HG03280 (cell line): Measurements from ENCODE around the gene TOM1L1.

ENCODE experiments used
- ATAC-seq: cut with Tn5 transposase; IDR thresholded peaks from one replicate; pipeline ENCODE4 v1.9.1; 2021; ENCODE audit warnings: mild to moderate bottlenecking, moderate library complexity; ENCODE audit not compliant: unreplicated experiment

The TOM1L1 gene

DNA sequence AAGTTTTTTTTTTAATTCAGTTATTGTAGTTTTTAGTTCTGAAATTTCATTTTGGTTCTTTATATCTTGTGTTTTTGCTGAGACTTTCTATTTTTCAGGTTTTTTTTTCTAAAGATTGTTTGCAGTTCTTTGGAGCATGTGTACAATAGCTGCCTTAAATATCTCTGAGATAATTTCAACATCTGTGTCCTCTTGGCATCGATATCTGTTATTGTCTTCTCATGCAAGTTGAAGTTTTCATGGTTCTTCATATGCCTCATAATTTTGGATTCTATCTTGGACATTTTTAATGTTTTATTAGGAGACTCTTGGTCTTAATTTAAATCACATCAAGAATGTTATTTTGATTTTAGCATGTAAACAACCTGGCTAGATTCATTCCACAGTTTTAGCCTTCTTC lies 45.0 kb downstream of the TOM1L1 start:
- ATAC-seq = no peak

DNA sequence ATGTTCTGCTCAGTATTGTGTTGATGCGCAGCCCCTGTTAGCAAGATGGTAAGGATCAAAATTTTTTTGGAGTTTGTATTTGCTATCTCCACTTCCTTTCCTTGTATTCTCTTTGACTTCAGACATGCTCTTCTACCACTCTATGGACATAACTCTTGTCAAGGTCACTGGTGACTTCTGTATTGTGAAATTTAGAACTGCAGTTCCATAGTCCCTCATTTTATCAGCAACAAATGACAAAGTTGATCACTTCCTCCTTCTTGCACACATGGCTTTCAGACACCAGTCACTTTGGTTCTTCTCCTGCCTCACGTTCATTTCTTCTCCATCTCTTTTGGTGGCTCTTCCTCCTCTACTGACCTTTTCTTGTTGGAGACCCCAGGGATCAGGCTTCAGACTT lies 46.7 kb downstream of the TOM1L1 start:
- no peak for ATAC-seq

DNA sequence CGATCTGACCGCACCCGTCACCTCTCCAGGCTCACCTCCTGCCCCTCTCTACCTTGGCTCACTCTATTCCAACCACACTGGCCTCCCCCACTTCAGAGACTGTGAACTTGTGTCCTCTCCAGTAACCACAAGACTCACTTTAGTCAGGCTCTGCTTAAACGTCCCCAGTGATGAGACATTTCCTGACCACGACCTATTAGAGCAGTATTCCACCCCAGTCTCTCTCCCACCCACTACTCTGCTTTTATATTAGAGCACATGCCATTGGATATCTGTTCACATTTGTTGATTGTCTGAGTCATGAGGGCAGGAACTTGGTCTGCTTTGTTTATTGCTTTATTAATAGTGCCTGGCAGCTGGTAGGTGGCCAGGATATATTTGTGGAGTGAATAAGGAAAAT lies 47.7 kb downstream of the TOM1L1 start:
- no peak for ATAC-seq

DNA sequence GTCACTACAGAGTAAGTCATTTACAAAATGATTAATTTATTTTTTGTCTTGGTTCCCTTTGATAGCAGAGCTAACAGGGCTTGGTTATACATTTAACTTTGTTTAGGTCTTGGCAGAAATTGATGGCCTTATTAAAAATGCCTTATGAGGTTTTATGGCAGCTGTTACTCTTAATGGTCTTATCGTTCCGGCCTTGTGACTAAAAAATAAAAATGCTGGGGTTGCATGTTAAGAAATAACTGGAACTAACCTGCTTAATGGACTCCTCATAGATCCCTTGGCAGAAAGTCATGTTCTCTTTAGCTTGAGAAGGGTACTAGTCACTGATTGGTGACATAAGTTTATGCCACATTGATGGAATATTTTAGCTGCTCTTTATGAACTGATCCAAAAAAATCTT lies 49.5 kb downstream of the TOM1L1 start:
- no peak for ATAC-seq

DNA sequence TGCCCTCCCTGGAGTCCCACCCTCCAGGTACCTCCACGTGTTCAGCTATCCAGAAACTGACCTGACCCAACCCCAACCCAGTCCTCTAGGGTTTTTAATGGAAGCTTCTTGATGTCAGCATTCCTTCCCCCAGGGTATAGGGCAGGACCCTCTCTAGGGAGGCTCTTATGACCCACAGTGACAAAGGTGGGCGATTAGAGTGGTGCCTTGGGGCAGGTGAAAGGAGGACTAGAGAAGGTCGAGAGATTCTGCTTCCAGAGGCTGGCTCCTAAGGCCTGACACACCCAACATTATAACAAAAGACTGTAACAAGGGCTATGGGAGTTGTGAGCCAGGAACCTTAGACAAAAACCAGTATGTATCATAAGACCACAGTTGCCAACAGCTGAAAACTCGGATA lies 50.6 kb downstream of the TOM1L1 start:
- no peak for ATAC-seq

DNA sequence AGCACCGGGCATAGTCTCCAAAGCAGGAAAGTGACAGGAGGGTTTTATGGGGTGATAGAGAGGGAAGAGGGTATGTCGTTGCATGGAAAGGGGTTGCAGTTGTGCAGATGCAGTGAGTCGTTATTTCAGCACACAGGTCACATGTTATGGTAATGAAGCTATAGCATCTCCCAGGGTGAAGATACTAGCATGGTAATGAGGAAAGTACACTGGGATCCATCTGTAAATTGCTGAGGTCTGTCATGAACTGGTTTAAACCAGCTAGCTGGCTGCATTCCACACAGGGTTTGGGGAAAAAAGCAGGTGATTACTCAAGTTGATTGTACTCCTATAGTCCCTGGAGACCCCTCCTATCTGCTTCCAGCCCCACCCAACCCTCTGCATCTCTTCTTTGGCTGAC lies 56.1 kb downstream of the TOM1L1 start:
- no peak for ATAC-seq

DNA sequence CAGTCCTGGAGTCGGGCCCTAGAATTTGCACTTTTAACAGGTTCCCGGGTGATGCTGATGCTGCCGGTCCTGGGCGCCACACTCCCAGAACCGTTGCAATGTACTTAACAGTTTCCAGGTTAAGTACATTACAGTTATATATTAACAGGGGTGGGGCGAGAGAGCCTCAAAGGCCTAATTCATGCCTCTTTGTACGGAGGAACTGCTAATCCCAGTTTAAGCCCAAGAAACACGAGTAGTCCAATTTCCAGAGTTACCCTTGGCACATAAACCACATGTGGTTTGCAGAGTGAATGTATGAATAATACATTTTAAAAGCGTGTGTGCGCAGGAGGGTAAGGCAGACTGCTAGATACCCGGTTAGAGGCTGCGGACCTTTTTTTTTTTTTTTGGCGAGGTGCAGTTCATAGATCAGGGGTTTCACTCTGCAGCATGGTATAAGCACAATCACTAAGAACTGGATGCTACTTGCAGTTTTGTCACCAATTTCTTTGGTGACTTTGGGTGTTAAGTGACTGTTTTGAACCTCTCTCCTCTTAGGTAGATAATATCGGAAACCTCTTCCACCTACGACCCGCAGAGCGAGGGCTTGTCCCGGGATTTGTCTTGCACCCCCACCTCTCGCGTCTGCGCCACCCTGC lies 67.1 kb downstream of the TOM1L1 start:
- ATAC-seq = peak; percentile 20

DNA sequence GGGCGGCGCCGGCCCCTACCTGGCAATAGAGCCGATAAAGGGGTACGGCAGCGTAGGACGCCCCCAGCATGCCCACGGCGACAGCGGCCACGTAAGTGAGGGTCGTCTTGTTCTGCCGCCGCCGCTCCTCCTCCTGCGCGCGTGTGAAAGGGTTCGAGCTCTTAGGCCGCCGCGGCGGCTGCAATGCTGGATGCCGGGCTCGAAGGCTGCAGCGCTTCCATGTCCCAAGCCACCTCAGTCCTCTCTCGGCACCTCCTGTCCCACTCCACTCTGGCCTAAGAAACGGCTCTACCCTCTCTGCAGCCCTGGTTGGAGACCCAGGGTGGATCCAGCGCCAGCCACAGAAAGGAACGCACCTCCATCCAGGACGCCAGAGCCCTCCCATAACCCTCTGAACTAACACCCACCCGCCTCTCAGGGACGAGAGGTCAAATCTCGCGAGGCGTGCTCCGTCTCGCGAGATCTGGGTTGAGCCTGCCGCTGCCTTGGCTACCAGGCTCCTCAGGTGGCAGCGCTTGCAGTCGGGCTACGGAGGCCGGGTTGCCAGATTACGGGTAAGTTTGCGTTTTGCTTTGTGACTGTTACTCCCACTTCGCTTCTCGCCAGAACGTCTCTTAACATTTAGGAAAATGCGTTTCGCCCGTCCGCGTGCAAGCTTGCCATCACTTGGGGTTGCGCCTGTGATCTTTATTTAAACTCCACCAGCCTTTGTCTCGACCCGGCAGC lies 67.8 kb downstream of the TOM1L1 start, which contains the start of the genes COX11 and STXBP4:
TSS of gene COX11 (minus strand) at position 393 of the 726 bp plus-strand sequence. CDS start at position 385, 8 bp downstream.
TSS of gene STXBP4 (plus strand) at position 504 of the 726 bp plus-strand sequence. CDS start 17,455 bp downstream, outside the sequence.
- ATAC-seq = peak; percentile 93

DNA sequence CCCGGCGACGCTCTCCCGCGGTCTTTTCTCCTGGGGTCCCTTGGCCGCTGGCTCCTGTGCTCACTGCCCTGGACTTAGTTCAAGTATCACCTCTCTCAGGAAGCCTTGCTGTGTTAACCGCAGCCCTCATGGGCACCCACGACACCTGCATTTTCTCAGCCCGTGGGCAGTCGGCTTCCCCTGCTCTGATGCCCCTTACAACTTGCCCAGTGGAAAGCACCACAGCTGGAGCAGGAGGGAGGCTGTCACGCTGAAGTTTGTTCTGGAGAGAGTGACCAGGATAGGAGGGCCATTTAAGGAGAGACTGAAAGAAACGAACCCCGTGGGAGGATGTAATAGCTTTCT lies 68.3 kb downstream of the TOM1L1 start:
- ATAC-seq = peak; percentile 28

DNA sequence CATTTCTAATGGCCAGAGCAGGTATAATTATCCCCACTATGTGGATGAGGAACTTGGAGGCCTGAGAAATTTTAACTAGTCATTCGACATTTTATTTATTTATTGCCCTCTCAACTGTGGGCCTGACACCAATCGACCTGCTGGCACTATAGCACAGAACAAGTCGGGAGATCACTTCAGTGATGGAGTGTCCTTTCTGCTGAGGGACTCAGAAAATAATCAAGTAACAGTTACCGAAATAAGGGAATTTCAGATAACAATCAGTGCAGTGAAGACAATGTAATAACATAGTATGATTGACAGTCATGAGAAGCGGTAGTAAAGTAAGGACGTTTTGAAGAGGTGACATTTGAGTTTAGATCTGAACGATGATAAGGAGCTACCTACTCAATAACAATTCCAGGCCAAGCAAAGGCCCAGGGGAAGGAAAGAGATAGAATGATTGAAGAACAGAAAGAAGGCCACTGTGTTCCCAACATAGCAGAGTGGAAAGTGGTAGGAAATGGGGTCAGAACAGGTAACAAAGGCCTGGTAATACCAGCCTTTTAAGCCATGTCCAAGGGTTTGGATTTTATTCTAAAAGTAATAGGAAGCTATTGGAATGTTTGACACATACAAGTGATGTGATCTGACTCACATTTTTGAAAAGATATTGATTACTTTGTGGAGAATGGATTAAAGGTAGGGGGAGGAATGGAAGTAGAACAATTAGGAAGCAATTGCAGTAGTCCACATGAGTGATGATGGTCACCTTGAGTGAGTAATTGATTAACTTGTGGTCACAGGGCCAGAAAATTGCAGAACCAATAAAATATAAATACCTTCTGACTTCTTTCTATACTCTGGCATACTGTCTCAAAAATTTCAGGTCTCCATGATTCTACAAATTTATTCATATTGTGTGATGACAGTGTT lies 69.3 kb downstream of the TOM1L1 start:
- no peak for ATAC-seq

DNA sequence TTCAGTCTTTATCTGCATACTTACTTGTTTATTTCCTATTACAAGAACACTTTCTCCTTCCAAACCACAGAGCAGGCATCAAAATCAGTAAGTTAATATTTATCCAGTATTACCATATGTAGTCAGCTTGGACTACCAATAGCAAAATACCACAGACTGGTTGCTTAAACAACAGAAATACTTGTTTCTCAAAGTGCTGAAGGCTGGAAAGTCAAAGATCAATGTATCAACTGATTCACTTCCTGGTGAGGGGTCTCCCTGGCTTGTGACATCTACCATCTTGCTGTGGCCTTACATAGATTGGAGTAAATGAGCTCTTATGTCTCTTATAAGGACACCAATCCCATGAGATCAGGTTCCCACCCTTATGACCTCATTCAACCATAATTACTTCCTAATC lies 70.5 kb downstream of the TOM1L1 start:
- ATAC-seq = no peak

DNA sequence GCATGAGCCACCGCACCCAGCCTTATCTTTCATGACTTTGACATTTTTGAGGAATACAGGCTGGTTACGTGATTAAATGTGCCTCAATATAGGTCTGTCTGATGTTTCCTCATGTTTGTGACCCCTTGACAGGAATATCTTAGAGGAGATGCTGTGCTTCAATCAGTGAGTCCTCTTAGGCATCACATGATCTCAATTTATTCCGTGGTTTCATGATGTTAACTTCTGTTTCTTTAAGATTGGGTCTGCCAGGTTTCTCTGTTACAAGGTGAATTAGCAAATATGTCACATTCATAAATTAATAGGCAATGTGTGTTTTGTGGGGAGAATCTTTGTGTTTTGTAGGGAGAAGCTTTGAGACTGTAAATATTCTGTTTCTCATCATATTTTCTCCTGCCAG lies 71.2 kb downstream of the TOM1L1 start:
- ATAC-seq = no peak

DNA sequence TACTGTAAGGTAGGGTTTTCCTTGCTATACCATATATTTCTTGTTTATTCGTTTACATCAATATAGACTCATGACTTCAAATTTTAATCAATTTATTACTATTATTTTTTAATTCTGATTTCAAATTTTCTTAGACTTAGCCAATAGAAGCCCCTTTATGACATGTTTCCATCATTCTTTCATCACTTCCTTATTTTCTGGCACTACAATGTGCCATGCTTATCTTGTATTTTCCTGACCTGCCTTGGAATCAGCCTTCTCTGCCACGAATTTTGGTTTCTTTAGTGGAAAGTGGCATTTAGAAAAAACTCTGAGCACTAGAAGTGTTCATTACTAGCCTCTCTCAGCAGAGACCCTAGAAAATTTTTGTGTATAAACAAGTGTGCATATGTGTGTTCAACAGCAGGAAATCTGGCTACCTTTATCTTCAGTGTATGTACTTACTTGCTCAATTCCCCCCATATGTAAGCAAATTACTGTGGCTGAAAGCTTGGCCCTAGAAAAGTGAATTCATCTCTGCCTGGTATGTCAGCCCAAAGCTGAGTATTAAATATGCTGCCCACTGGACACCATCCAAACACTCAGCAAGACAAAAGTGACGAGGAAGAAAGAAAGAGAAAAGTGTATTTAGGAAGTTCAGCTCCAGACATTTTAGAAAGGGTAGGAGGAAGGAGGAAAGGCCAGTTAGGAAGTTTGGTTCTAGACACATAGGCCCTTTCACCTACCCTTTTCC lies 71.9 kb downstream of the TOM1L1 start:
- no peak for ATAC-seq

DNA sequence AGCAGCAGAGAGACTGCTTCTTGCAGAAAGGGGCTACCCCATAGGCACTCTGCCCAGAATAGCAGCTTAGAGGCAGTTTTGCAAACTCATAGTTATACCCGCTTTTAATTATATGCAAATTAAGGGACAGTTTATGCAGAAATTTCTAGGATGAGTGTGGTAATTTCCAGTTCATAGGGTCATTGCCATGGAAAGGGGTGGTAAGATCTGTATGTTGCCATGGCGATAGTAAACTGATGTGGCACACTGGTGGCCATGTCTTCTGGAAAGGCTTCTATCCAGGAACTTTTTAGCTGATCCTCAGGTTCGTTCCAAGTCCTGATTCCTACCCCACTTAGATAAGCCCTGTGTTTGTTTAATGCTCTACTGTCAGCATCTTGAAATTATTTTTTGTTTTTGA lies 74.1 kb downstream of the TOM1L1 start:
- ATAC-seq = no peak

DNA sequence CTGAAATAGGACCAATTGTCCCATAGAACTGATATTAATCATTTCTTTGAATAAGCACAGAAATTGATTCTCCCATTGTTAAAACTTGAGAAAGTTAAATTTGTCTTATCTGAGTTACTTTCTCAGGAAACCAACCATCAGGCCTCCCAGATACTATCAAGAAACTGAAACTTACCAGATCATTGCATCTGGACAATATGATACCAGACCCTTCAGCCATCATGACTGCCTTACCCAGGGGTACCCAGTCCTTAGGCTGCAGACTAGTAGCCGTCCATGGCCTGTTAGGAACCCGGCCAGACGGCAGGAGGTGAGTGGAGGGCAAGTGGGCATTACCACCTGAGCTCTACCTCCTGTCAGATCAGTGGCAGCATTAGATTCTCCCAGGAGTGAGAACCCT lies 75.7 kb downstream of the TOM1L1 start:
- no peak for ATAC-seq

DNA sequence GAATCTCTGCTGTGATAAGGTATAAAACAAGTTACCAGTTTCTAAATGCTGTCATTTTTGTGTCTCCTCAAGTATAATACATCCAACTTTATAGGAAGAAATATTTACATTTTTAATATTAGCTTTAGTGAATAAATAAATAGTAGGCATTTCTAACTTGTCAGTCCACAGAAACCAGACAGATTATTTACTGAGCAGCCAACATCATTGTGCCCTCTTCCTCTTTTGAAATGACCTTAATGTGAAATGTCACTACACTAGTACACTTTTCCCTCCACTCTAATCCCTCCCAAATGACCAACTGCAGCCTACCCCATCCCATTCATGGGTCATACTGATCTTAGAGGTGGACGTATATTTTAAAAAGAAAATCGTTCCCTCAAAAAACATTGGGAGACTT lies 77.1 kb downstream of the TOM1L1 start:
- no peak for ATAC-seq

DNA sequence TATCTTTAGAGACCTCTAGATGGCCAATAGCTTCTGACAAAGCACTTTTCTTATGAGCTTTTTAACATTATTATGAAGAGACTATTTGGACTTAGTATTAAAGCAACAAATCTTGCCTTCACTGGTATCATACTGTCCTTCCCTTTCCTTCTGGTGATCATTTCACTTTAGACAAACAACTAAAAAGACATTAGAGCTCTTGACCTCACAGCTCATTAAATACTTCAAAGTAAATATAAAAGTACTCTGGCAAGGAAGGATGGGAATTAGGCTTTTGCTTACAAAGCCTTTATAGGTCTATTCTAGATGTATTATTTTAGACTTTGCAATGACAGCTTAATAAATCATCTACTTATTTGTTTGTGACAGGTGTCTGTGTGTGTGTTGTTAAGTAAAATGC lies 79.0 kb downstream of the TOM1L1 start:
- no peak for ATAC-seq

DNA sequence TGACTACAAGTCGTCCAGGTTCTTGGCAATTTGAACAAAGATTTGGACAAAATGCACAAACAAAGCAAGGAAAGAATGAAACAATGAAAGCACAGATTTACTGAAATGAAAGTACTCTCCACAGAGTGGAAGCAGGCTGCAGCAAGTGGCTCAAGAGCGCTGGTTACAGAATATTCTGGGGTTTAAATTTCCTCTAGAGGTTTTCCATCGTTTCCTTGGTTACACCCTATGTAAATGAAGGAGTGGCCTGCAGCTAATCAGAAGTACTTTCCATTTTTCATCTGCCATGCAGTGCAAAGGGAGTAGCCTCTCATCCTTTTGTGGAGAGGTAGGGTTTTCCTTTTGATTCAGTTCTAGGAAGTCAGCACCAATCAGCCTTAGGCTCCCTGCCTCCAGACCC lies 79.7 kb downstream of the TOM1L1 start:
- ATAC-seq = no peak

DNA sequence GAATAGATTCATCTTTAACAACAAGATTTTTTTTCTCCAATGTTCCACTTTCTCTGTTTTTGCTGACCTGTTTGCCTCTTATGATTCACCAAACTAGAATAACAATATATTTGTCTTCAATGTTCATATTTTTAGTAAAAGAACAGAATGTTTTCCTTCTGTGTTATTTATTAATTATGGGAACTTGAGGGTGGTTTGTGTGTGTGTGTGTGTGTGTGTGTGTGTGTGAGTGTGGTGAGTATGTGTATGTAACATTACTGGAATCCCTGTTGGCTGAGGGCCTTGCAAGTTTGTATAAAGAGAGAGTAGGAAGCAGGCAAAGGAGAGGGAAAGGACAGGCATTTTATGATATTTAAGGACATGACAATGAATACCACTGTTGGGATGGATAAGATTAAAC lies 81.7 kb downstream of the TOM1L1 start:
- no peak for ATAC-seq

DNA sequence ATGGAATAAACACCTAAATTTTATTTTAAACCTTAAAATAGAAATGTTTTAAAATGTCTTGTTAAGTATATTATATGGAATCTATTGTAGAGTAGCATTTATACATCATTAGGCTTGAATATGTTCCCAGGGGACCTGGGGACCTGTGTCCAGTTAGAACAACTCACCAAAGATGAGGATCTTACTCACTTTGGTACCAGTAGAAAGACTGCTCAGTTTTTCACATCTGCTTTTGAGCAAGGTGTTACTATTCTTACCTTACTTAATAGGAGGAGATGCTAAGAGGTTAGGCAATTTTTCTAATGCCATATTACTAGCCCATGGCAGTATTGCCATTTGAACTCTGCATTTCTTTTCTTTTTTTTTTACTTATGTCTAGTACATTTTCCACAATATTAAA lies 82.6 kb downstream of the TOM1L1 start:
- ATAC-seq = no peak

DNA sequence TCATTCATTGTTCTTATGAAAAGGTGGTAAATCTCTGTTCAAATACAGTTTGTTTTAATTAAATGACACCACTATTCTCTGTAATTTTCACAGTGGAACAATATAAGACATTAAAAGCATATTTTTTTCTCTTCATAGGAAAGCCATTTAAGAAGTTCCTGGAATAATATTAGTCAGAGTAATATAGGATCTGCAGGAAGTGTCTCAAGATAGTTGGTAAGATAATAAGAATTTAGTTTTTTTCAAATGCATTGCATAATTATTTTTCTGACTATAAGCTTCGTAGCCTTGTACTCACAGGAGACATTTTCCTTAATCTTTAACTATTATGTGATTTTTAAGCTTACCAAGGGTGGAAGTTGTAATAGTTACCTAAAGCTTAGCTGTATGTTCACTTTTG lies 84.8 kb downstream of the TOM1L1 start:
- no peak for ATAC-seq
